Tibial nerve (tissue), 4 donors: Measurements from ENCODE around the gene NPHP4.

Source experiments
- EP300 ChIP-seq, 2 donors: sonication (generic); formaldehyde crosslinking; IDR thresholded peaks; one replicate each; pipeline ENCODE4 v1.6.1; 2017; ENCODE audit warnings: antibody characterized with exemption in 2 of 2, mild to moderate bottlenecking in 1 of 2
- POLR2A ChIP-seq, 2 donors: fragments of 450-650 bp; IDR thresholded peaks; one replicate each; pipeline ENCODE4 v1.6.1; 2017; ENCODE audit warnings: antibody characterized with exemption in 2 of 2, mild to moderate bottlenecking in 2 of 2, moderate library complexity in 2 of 2
- TF ChIP-seq, protein P1 (sequence below), 5 experiments: fragments of 200-600 bp in 3 of 5; fragments of 450-650 bp in 2 of 5; sonication (generic) in 3 of 5; IDR thresholded peaks; one replicate each; pipeline ENCODE4 v1.5.1; 2016 to 2019; ENCODE audit warnings: antibody characterized with exemption in 5 of 5, mild to moderate bottlenecking in 3 of 5, moderate library complexity in 2 of 5

DNA sequence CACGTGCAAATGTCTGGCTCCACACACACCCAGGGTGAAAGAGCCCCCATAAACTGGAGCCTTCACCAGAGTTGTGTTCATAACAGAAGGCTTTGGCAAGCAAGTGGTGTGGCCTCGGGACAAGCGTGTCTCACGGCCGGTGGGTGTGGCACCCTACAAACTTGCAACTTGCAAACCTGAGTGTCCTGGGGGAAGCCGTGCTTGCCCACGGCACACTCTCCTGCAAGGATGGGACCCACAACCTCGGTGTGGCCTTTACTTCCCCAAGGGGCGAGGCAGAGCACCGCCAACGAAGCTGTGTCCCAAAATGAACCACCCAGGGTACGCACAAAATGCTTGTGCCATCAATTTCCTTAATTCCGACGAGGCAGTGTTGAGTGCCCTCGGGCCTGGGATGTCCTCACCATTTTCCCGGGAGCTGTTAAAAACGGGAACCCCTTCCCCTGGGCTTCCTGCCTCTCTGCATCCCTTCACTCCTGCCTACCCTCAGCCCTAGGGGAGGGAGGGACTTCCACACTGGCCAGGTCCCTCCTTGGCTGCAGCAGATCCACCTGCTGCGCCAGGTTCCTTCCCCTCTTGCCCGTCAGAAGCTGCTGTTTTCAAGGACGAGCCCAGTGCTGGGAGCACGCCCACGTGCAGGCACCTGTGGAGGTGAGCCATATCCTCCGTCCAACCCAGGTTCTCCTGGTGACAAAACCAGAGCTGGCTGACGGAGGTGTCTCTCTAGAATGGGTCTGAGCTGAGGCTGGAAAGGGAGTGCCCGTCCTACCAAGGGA is 111.4 kb downstream of the NPHP4 start:
- TF ChIP-seq POLR2A (IDR thresholded peaks at IDR 0.05) (no peak), EP300 (IDR thresholded peaks at IDR 0.05) (no peak)
- TF ChIP-seq, protein P1, sequence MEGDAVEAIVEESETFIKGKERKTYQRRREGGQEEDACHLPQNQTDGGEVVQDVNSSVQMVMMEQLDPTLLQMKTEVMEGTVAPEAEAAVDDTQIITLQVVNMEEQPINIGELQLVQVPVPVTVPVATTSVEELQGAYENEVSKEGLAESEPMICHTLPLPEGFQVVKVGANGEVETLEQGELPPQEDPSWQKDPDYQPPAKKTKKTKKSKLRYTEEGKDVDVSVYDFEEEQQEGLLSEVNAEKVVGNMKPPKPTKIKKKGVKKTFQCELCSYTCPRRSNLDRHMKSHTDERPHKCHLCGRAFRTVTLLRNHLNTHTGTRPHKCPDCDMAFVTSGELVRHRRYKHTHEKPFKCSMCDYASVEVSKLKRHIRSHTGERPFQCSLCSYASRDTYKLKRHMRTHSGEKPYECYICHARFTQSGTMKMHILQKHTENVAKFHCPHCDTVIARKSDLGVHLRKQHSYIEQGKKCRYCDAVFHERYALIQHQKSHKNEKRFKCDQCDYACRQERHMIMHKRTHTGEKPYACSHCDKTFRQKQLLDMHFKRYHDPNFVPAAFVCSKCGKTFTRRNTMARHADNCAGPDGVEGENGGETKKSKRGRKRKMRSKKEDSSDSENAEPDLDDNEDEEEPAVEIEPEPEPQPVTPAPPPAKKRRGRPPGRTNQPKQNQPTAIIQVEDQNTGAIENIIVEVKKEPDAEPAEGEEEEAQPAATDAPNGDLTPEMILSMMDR (IDR thresholded peaks at IDR 0.05) = no peak
